ENCODE data around the gene MAPKAPK2.

The MAPKAPK2 gene

GRCh38 chr1:206703661-206704060, 19.0 kb downstream of the MAPKAPK2 start:
- no peak for DNase-seq (ENCODE audit: low read depth, low spot score)

- DNase-seq (ENCODE audit: low read depth, low spot score), result no peak
Observed at GRCh38 chr1:206704226-206704625, 19.5 kb downstream of the MAPKAPK2 start.

GRCh38 chr1:206705191-206705590, 20.5 kb downstream of the MAPKAPK2 start:
- DNase-seq (ENCODE audit: low read depth, low spot score), result peak; percentile 64

GRCh38 chr1:206705726-206706297, 21.1 kb downstream of the MAPKAPK2 start:
- DNase-seq (ENCODE audit: low read depth, low spot score), result no peak

DNA sequence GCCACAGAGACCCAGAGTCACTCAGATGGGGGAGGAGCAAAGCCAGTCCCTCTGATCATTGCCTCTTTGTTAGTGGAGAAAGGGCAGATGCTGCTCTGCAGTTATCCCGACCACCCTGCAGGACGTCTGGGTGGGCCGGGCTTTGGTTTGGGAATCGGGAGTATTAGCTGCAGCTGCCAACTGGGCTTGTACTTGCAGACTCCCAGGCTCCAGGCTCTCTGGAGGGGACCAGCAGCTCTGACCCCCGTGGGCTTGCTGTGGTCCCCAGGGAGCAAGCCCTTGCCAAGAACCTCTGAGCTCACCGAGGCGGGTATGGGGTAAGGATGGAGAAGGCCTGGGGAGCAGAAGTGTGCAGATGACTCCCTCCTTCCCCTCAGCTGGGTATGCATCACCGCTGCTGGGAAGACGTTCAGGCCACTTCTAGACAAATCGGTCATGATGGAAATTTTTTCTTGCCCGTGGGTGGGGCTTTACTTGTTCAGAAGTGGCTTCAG, 21.6 kb downstream of the MAPKAPK2 start:
- peak; percentile 80 for DNase-seq (ENCODE audit: low read depth, low spot score)

DNA sequence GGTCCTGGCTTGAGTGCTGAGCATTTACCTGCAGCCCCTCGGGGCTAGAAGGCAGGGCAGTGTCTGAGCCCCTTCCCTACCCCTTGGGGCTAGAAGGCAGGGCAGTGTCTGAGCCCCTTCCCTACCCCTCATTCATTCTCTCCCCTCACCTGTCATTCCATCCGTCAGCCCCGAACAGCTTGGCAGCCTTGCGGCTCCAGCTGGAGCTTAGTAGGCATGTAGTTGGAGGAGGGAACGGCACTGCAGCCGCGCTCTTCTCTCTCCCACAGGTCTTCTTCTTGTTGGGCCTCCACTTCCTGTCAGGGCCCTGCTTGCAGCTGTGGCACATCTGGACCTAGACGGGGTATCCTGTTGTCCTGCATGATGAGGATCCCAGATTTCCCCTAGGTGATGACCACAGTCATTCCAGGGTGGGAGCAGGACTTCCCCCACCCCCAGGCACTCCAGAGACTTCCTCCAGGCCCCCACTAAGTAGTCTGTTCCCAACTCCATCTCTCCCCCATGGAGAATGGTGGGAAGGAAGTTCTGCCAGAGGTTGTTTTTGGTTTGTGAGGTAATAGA, 22.2 kb downstream of the MAPKAPK2 start:
- DNase-seq (ENCODE audit: low read depth, low spot score), result no peak

DNA sequence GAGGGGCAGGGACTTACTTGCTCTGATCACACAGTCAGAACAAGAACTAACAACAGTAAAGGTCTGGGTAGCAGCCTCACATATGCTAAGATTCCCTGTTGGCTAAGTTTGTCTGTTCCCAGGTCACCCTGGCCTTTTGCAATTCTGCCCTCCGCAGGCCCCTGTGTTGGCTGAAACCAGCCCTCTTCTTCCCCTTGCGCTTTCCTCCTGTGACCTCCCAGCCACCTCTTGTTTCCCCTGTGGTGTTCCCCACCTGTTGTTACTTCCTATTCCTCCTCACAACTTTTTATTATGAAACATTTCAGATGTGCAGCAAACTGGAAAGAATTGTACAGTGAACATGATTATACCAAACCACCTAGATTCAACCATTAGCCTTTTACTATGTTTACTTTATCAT, 23.4 kb downstream of the MAPKAPK2 start:
- no peak for DNase-seq (ENCODE audit: low read depth, low spot score)

DNA sequence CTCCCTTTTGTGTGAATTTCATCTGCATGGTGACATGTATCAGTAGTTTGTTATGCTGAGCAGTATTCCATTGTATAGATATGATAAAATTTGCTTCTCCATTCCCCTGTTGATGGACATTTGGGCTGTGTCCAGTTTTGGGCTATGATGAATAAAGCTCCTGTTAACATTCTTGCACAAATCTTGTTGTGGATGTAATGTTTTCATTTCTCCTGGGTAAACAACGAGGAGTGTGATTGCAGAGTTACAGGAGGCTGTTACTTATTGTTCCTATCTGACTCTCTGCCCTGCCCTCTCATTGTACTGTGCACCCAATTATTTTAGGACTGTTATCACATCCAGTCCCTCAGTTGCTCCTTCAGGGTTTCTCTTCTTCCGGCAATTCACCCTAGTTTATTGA, 24.2 kb downstream of the MAPKAPK2 start:
- DNase-seq (ENCODE audit: low read depth, low spot score), result no peak

DNA sequence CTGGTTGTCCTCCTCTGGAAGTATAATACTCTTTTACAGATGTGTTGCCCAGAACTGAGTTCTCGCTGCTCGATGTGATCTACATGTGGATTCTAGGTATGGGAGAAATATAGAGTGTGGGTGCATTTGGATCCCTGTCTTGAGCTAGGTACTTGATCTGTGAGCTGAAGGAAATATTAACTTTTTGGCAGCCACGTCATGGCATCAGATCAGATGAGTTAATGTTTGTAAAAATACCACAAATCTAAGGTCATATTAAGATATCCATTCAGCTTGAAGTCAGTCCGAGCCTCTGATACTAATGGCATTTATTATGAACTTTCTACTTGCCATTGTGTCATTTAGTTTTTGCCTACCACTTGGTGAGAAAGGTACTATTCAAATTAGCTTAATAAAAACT, 24.6 kb downstream of the MAPKAPK2 start:
- no peak for DNase-seq (ENCODE audit: low read depth, low spot score)

GRCh38 chr1:206709772-206710459, 25.2 kb downstream of the MAPKAPK2 start:
- DNase-seq (ENCODE audit: low read depth, low spot score), result no peak

GRCh38 chr1:206710460-206710823, 25.7 kb downstream of the MAPKAPK2 start:
- no peak for DNase-seq (ENCODE audit: low read depth, low spot score)

GRCh38 chr1:206713070-206713469, 28.4 kb downstream of the MAPKAPK2 start:
- no peak for DNase-seq (ENCODE audit: low read depth, low spot score)

DNA sequence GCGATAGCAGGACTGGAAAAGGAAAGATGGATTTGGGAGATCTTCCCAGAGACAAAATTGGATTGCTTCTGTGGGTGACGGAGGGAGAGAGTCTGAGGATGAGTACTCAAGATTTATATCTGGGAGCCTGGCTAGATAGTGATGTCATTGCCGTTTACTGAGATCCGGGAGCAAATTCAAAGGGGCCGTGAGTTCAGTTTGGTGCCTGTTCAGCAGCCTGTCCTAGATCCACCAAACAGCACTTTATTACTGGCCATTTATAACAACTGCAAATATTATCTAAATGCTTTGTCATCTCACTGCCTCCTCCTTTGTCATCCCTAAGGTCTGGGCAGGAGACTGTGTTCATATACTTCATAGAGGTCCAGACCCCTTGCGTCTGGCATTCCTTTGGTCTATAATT, 29.2 kb downstream of the MAPKAPK2 start:
- DNase-seq (ENCODE audit: low read depth, low spot score), result no peak

DNA sequence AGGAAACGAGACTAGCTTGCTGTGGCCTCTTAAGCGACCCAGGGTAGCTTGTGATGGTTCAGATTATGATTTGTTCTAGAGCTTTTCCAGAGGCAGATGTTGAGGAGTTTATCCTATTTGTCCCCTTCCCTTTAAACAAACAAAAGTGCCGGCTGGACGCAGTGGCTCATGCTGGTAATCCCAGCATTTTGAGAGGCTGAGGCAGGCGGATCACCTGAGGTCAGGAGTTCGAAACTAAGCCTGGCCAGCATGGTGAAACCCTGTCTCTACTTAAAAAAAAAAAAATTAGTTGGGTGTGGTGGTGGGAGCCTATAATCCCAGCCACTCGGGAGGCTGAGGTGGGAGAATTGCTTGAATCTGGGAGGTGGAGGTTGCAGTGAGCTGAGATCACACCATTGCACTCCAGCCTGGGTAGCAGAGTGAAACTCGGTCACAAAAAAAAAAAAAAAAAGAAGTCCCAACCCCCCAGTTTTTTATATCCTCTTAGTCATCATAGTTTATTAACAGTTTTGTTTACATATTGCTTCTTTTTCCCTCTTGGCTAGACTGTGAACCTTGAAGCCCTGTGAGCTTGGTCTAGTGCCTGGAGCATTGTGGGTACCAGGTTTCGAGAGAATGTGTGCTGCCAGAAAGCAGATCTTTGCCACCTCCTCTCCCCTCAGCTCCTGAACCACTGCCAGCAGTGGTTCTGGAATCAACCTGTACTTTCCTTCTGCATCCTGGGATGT, 29.8 kb downstream of the MAPKAPK2 start:
- no peak for DNase-seq (ENCODE audit: low read depth, low spot score)

DNA sequence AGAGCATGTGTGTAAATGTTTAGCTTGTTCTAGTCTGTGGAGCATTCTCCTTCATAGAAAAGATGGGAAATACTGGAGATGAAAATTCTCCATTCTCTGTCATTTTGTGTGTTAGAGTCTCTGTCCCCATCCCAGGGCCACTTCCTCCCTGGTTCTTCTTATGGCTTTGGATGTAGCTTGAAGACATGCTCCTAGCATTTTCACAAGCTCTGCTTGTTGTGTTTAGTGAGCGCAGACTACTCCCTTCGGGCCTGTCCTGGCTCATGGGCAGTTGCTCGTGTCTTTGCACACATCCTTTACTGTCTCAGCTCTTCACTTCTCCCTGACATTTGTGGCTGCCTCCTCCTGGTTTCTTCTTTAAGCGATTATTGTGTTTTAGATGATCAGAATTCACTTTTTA, 30.4 kb downstream of the MAPKAPK2 start:
- no peak for DNase-seq (ENCODE audit: low read depth, low spot score)

DNA sequence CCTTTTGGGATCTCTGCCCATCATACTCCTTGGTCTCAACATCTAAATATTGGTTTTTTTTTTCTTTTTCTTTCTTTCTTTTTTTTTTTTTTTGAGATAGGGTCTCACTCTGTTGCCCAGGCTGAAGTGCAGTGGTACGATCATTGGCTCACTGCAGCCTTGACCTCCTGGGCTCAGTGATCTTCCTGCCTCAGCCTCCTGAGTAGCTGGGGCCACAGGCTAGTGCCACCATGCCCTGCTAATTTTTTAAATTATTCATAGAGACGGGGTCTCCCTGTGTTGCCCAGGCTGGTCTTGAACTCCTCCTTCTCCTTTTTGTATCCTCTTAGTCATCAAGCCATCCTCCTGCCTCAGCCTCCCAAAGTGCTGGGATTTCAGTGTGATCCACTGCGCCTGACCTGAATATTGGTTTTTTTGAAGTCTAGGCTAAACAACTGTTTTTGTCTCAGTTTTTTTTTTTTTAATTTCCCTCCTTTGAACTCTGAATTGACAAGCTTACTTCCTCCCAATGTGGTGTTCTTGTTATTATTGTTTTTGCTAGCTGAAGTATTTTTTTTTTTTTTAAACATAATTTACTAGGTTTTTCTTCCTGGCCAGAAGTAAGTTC, 30.9 kb downstream of the MAPKAPK2 start:
- DNase-seq (ENCODE audit: low read depth, low spot score), result no peak

- no peak for DNase-seq (ENCODE audit: low read depth, low spot score)
Observed at GRCh38 chr1:206716159-206716869, 31.6 kb downstream of the MAPKAPK2 start.

GRCh38 chr1:206716870-206717673, 32.4 kb downstream of the MAPKAPK2 start:
- no peak for DNase-seq (ENCODE audit: low read depth, low spot score)

DNA sequence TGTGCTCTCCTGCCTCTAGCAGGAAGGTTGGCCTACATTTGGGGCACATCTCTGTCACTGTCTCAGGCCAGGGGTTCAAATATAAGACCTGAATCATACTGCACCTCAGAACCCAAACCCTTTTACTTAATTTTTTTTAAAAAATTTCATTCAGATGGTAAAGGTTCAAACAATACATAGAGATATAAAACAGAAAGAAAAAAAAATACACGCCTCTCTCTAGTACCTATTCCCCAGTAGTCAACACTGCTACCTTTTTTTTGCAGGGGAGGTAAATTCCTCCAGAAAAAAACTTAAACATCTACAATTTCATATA, 32.9 kb downstream of the MAPKAPK2 start:
- DNase-seq (ENCODE audit: low read depth, low spot score), result no peak

GRCh38 chr1:206719169-206719839, 34.6 kb downstream of the MAPKAPK2 start:
- DNase-seq (ENCODE audit: low read depth, low spot score), result no peak
